GM12801 (cell line): ENCODE results near the gene GLRX.

Experiments used
- TF ChIP-seq, protein P1 (sequence below): IDR thresholded peaks from one replicate; pipeline ENCODE4 v1.5.1; 2011; ENCODE audit warnings: control low read depth; ENCODE audit not compliant: insufficient read length; ENCODE audit errors: extremely low read depth

The GLRX gene

DNA sequence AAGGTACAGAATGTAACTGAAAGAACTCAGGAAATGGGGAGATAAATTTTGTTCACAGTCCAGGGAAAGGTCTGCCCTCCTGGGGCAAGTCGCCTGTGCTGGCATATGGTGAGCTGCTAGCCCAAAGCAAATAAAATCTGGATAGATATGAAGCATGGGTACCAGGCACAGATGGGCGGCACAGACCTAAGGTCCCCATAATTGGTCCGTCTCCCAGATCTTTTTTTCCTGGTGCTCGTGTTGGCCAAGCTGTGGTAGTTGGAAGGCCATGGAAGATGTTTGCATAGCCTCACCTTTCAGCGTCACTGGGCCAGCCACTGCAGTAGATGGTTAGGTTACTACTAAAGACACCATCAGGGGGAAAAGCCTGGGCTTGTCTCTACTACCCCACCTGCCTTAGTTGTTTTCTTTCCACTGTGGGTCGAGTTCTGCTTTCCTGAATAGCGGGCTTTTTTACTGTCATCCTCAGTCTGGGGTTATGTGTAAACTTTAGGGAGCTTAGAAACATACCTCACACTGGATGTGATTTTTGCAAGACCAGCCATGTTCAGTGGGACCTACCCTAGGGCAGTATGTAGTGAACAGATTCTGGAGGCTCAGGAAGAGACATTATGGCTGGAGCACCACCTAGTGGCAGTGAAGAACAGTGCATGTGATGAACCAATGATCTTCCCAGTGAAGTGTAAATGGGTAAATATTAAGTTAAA lies 24.2 kb upstream of the GLRX start:
- TF ChIP-seq, protein P1, sequence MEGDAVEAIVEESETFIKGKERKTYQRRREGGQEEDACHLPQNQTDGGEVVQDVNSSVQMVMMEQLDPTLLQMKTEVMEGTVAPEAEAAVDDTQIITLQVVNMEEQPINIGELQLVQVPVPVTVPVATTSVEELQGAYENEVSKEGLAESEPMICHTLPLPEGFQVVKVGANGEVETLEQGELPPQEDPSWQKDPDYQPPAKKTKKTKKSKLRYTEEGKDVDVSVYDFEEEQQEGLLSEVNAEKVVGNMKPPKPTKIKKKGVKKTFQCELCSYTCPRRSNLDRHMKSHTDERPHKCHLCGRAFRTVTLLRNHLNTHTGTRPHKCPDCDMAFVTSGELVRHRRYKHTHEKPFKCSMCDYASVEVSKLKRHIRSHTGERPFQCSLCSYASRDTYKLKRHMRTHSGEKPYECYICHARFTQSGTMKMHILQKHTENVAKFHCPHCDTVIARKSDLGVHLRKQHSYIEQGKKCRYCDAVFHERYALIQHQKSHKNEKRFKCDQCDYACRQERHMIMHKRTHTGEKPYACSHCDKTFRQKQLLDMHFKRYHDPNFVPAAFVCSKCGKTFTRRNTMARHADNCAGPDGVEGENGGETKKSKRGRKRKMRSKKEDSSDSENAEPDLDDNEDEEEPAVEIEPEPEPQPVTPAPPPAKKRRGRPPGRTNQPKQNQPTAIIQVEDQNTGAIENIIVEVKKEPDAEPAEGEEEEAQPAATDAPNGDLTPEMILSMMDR, result peak; percentile 49

DNA sequence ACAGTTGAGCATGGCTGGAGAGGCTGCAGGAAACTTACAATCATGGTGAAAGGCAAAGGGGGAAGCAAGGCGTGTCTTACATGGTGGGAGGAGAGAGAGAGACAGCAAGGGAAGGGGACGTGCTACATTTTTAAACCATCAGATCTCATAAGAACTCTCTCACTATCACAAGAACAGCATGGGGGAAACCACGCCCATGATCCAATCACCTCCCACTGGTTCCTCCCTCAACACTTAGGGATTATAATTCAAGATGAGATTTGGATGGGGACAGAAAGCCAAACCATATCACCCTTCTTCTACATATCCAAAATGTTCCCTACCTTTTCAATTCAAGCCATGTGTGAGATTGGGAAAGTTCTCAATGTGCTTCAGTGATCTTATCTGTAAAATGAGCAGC lies 22.9 kb upstream of the GLRX start:
- TF ChIP-seq, protein P1, result no peak

GRCh38 chr5:95843733-95844223 lies 21.3 kb upstream of the GLRX start:
- TF ChIP-seq, protein P1, result no peak

- TF ChIP-seq, protein P1, result no peak
These were observed 20.5 kb upstream of the GLRX start for GRCh38 chr5:95842854-95843544.

- TF ChIP-seq, protein P1, result no peak
These were observed 19.6 kb upstream of the GLRX start for GRCh38 chr5:95841914-95842812.

GRCh38 chr5:95840956-95841705 lies 18.6 kb upstream of the GLRX start:
- TF ChIP-seq, protein P1, result no peak
